ENCODE results near the gene FAM168B.

- TF ChIP-seq, protein P1, sequence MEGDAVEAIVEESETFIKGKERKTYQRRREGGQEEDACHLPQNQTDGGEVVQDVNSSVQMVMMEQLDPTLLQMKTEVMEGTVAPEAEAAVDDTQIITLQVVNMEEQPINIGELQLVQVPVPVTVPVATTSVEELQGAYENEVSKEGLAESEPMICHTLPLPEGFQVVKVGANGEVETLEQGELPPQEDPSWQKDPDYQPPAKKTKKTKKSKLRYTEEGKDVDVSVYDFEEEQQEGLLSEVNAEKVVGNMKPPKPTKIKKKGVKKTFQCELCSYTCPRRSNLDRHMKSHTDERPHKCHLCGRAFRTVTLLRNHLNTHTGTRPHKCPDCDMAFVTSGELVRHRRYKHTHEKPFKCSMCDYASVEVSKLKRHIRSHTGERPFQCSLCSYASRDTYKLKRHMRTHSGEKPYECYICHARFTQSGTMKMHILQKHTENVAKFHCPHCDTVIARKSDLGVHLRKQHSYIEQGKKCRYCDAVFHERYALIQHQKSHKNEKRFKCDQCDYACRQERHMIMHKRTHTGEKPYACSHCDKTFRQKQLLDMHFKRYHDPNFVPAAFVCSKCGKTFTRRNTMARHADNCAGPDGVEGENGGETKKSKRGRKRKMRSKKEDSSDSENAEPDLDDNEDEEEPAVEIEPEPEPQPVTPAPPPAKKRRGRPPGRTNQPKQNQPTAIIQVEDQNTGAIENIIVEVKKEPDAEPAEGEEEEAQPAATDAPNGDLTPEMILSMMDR (conservative IDR thresholded peaks at IDR 0.05 in 1 of 2, IDR thresholded peaks at IDR 0.05 in 1 of 2; ENCODE audit: extremely low read depth in 1 of 2, insufficient read depth in 1 of 2, low read depth in 1 of 2, low read length in 2 of 2), result no peak
- TF ChIP-seq EZH2 (IDR thresholded peaks at IDR 0.05; ENCODE audit: borderline replicate concordance, low read length), result no peak
These were observed 11.4 kb upstream of the FAM168B start for GRCh38 chr2:131104487-131105155.
